Stromal cell of bone marrow (primary cell): Measurements from ENCODE around the gene SDHB.

Experiments
- DNase-seq: peaks from one replicate; pipeline ENCODE4 v3.0.0-alpha.2; 2012; ENCODE audit warnings: low read depth

SDHB gene

DNA sequence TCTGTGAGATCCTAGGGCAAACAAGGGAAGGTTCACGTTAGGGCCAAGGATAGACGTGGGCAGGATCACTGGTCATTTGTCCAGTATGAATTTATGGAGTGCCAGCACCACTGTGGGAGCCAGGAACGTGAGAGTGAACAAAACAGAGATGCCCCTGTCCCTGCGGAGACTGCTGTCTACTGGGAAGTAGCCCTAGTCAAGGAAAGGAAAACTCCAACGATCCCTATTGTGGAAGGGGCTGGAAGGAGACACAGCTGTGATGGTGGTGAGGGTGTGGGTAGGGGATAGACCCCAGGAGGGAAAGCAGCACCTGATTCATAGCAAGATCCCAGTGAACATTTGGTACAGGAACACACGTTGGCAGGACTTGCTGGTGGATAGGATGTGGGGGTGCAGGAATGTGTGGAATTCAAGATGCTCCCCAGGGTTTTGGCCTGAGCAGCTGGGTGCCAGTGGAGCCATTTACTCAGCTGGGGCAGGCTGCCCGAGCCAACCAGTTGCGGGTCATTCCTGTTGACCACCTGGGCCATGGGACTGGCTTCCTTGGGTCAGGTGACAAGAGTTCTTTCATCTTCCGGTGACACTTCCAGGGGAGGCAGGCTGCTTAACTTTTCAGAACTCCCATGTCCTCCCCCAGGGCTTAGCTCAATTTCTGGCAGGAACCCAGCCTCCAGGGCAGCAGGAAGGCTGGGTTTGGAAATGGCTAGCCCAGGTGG, 40.9 kb downstream of the SDHB start:
- DNase-seq = no peak

DNA sequence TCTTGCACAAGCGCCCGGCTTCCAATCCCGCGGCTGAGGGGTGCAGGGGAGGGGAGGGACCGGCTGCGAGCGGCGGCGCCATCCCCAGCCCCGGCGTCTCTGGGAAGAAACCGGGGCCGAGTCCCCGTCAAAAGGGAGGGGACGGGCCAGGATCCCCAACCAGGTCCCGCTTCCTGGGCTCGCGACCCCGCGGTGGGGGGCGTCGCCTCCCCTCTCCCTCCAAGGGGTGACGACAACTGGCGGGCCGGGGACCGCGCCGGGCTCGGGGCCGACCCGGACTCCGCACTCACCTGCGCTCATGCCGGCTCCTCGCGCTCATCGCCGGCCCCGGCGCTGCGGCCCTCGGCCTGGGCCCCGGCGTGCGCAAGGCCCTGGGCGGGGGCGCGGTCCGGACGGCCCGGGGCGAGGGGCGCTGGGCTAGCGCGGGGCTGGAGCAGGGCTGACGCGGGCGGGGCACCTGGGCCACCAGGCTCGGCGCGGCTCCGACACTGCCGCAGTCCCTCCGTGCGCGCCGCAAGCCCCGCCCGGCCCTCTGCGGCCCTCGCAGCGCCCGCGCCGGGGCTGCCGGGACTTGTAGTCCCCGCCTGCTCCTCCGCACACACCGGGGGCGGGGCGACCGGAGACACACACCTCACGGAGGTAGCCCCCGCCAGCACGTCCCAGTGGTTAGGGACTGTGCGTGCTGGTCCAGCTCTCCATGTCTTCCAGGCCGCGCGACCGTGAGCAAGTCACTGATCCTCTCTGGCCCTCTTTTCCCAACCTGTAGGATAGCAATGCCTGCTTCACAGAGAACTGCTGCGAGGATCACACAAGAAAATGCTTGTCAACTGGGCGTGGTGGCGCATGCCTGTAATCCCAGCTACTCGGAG, 42.2 kb downstream of the SDHB start, which contains the start of gene ATP13A2:
ATP13A2 (minus strand) TSS at position 490 of the 869 bp plus-strand sequence; CDS start at position 300, 190 bp downstream.
- peak; percentile 38 for DNase-seq

DNA sequence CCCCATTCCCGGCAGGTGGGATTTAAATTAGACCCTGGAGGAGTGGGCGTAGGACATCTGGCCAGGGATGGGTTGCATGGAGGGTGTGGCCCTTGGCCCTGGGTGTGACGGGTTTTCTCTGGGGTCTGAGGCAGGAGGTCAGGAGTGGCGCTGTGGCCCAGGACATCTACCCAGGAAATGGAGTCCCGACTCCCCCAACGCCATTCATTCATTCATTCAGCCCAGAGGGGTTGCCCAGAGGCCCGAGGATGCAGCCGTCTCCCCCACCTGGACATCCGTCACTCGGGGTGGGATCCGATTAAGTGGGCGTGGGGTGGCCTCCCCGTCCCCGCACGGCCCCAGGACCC, 42.8 kb downstream of the SDHB start:
- no peak for DNase-seq

DNA sequence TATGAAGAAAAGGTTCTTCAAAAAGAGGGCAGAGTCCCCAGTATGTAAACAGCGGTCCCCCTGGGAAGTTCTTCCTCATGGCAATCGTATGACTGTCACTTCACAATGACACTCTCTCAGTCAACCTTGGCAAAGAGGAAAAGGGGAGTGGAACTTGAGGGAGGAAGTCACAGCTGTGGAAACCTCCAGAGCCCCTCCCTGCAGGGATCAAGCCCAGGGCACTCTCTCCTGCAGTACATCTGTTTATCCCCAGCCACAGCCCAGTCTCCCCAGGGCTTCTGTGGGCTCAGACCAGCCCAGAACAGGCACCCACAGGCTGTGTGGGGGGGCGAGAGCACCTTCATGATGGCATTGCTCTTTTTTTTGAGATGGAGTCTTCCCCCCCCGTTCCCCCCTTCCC, 44.1 kb downstream of the SDHB start:
- DNase-seq = no peak

DNA sequence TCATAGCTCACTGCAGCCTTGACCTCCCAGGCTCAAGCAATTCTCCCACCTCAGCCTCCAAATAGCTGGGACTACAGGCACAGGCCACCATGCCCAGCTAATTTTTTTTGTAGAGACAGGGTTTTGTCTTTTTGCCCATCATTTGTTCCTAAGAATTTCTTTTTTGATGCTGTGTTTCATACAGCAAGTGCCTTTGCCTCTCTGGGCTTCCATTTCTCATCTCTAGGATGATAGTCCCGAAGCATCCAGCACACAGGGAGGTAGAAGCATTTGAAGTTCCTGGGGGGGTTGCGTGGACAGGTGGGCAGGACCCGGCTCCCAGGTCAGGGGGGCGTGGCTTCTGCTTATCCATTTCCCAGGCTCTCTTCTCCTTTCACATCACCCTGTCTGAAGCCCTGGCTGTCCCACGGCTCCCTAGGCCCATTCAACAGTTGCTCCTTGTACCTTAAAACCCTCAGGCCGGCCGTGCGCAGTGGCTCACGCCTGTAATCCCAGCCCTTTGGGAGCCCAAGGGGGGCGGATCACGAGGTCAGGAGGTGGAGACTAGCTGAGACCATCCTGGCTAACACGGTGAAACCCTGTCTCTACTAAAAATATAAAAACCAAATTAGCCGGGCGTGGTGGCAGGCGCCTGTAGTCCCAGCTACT, 45.5 kb downstream of the SDHB start:
- DNase-seq = no peak

DNA sequence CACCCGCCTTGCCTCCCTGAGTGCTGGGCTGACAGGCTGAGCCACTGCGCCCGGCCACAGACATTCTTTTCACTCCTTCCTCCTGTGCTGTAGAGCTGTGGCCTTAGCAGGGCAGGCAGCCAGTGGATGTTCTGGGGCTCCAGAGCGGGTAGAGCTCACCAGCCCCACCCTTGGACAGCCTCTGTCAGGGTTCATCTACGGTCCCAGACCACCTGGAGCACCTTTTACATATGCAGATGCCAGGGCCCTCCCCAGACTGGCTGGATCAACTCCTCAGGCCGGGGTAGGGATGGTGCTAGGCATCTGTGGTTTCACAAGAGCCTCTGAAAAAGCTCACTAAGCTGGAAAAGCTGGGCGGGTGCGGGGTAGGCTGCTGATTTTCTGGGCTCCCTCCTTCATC, 46.7 kb downstream of the SDHB start:
- no peak for DNase-seq

DNA sequence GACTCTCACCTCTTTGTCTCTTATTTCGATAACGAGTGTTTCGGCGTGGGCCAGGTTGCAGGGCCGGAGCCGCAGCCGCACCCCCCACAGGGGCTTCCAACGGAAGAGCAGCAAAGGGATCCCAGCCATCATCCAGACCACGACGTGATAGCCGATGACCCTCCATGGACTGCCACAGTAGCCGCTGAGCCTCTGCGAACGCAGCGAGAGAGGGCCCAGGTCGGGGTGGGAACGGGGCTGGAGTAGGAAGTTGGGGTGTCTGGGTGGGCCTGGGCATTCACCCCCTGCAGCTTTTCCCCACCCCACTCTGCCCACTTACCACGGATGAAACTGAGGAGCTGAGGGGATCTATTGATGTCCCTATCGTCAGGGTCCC, 48.5 kb downstream of the SDHB start:
- no peak for DNase-seq

GRCh38 chr1:17004466-17005364, 49.1 kb downstream of the SDHB start:
- DNase-seq = no peak

GRCh38 chr1:17002524-17002902, 51.3 kb downstream of the SDHB start:
- DNase-seq = no peak

GRCh38 chr1:17001760-17002523, 51.9 kb downstream of the SDHB start:
- no peak for DNase-seq

GRCh38 chr1:16999863-17000262, 54.0 kb downstream of the SDHB start:
- no peak for DNase-seq

GRCh38 chr1:16998589-16998988, 55.2 kb downstream of the SDHB start:
- DNase-seq = no peak

- DNase-seq = no peak
Measured at GRCh38 chr1:16996845-16997244, 57.0 kb downstream of the SDHB start.

- DNase-seq = no peak
Measured at GRCh38 chr1:16993521-16994038, 60.3 kb downstream of the SDHB start.

GRCh38 chr1:16992675-16993074, 61.2 kb downstream of the SDHB start:
- DNase-seq = no peak

DNA sequence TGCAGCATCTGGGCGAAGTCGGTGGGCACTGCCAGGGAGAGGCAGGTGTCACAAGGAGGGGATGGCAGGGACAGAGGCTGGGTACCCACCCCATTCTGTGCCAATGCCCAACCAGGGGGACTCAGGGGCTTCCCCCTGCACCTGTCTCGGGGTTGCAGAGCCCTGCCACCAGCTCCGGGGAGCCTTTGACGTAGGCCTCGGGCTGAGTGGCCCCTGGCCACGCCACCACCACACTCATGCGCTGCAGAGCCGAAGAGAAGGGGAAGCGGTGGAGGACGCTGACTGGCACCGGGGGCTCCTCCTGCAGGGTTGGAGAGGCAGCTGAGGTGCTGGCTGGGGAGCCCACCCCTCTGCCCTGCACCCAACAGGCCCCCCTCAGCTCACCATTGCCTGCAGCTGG, 61.7 kb downstream of the SDHB start:
- no peak for DNase-seq

DNA sequence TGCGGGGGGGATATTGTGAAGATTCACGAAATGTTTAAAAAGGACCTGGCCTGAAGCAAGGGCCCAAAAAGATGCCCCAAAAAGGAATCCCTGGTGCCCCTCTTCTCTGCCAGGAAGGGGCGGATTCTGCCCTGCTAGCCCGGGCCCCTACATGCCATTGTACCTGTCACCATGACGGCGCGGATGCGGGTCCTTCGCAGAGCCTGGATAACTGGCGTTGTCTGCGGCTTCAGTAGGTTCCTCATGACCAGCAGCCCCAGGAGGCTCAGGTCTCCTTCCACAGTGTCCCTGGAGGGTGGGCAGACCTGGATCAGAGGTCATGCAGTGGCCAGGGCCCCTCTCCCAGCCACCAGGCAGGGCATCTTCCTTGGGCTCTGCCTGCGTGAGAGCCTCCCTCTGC, 62.3 kb downstream of the SDHB start:
- no peak for DNase-seq

GRCh38 chr1:16989676-16990391, 64.0 kb downstream of the SDHB start:
- DNase-seq = no peak

DNA sequence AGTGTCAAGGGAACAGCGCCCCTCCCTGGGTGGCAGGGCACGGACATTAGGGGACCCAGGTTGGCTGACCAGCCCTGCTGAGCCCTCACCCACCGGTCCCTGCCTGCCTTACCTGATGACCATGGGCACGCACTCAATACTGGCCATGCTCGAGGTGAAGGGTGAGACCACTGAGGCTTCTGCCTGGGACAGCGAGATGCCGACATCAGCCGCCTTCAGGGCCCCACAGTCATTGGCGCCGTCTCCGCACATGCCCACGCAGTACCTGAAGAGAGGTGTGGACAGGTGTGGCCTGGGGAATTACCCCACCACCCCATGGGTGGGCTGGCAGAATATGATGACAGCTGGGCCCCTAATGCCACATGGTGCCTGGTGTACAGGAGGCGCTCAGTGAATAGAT, 65.6 kb downstream of the SDHB start:
- DNase-seq = no peak

GRCh38 chr1:16986962-16987361, 66.9 kb downstream of the SDHB start:
- no peak for DNase-seq
